22Rv1 (cell line): ENCODE data around the gene CYP39A1.
"Not testable (repeated sequence)": the region's sequence is repeated elsewhere in the genome, so short reads cannot be mapped to it uniquely, and the experiment has no call there.

Experiments used
- H3K27ac ChIP-seq: fragments of 450-650 bp; 2 replicates; pipeline ENCODE4 v1.5.1; 2017
- ZFX ChIP-seq: fragments of 450-650 bp; IDR thresholded peaks from 2 replicates; pipeline ENCODE4 v1.6.1; 2017; ENCODE audit warnings: antibody characterized with exemption, borderline replicate concordance
- TF ChIP-seq, protein P1 (sequence below): fragments of 450-650 bp; IDR thresholded peaks from 2 replicates; pipeline ENCODE4 v1.5.1; 2017; ENCODE audit warnings: mild to moderate bottlenecking

The CYP39A1 gene

DNA sequence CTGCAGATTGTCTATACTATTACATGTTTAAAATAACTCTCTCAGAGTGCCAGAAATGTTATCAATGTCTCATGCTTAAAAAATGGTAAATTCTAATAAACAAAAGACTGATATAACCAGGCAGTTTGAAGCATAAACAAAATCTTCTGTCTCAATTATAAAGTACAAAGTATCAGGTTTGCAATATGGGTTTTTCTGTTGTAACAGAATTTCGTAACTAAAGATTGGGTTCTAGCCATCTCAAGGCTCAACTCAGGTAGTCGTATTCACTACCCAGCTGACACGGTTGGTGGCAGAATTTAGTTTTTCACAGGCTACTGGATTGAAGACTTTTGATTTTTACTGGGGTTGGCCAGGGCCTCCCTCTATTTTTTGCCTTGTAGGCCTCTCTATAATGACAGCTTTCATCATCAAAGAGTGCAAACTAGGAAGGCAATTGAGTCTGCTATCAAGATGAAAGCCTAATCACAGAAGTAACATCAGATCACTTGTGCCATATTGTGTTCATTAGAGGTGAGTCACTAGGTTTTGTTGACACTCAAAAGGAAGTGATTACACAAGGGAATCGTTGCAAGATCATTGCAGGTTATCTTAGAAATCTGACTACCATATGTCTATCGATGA lies 3.6 kb downstream of the CYP39A1 start:
- TF ChIP-seq ZFX, result no peak
- TF ChIP-seq, protein P1, sequence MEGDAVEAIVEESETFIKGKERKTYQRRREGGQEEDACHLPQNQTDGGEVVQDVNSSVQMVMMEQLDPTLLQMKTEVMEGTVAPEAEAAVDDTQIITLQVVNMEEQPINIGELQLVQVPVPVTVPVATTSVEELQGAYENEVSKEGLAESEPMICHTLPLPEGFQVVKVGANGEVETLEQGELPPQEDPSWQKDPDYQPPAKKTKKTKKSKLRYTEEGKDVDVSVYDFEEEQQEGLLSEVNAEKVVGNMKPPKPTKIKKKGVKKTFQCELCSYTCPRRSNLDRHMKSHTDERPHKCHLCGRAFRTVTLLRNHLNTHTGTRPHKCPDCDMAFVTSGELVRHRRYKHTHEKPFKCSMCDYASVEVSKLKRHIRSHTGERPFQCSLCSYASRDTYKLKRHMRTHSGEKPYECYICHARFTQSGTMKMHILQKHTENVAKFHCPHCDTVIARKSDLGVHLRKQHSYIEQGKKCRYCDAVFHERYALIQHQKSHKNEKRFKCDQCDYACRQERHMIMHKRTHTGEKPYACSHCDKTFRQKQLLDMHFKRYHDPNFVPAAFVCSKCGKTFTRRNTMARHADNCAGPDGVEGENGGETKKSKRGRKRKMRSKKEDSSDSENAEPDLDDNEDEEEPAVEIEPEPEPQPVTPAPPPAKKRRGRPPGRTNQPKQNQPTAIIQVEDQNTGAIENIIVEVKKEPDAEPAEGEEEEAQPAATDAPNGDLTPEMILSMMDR, result no peak
- no peak overlapping the region for H3K27ac ChIP-seq

- H3K27ac ChIP-seq, result not testable (repeated sequence)
Observed at GRCh38 chr6:46648108-46648507, 4.5 kb downstream of the CYP39A1 start.

GRCh38 chr6:46645265-46645664 lies 7.4 kb downstream of the CYP39A1 start:
- H3K27ac ChIP-seq, result no peak overlapping the region
- TF ChIP-seq, protein P1, result no peak
- no peak for TF ChIP-seq ZFX

DNA sequence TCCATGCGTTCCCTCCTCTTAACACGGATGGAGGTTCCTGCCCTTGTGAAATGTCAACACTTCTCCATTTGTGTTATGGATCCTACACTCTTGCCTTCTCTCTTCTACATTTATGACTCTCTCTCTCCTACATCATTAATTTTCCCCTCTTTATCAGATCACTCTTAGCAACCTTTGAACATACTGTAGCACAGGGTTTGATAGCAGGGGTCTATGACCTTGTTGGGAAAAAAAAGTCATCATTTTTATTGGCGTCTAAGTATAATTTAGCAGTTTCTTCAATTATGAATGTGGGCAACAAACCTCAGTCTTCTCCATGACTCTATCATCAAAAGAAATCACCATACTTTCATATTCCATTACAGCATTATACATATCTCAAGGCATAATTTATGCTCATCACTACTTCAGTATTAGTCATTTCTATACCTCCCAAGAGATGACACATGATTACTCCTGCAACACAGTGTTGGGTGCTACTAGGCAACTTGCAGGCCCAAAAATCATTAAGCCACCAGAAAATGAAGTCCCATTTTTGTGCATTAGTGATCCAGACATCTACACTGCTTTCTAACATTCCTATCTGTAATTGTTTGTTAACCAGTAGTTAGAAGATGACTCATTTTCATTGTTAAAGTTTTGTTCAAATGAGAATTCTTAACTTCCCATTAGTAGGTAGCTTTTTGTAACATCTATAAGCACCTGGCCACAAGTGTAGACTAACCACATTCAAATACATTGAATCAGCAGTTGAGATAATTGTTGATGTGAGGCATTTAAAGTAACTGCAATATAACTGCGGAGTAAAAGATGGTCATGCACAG lies 9.5 kb downstream of the CYP39A1 start:
- no peak overlapping the region for H3K27ac ChIP-seq
- TF ChIP-seq, protein P1, result no peak
- TF ChIP-seq ZFX, result no peak

DNA sequence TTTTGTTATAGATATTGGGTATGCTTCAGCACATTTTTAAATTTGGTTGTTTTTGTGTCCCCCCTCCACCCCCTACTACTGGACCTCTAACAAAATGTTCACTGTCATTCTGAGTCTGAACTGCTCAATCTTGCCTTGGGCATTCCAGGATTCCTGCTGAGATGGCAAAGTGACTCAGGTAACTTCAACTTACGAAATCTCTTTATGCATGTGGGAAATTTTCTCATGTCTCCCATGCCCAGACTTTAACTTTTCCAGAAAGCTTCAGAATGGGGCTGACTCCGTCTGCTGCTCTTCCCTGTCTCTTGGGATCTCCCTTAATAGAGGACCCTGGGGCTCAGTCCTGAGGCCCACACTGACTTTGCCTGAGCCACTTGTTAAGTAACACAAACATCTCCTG lies 14.0 kb downstream of the CYP39A1 start:
- no peak overlapping the region for H3K27ac ChIP-seq
- TF ChIP-seq, protein P1, result no peak
- no peak for TF ChIP-seq ZFX

- no peak for TF ChIP-seq ZFX
- TF ChIP-seq, protein P1, result no peak
- no peak overlapping the region for H3K27ac ChIP-seq
Observed at GRCh38 chr6:46637933-46638332, 14.7 kb downstream of the CYP39A1 start.

- no peak overlapping the region for H3K27ac ChIP-seq
- TF ChIP-seq, protein P1, result no peak
- no peak for TF ChIP-seq ZFX
Observed at GRCh38 chr6:46637145-46637544, 15.5 kb downstream of the CYP39A1 start.
